ENCODE data around the gene CRADD. TPM values are rescaled to one million over a fixed set of nuclear protein-coding genes. Genes with fewer than 3 reads are reported as not detected.
"Not testable (repeated sequence)": the region's sequence is repeated elsewhere in the genome, so short reads cannot be mapped to it uniquely, and the experiment has no call there.

CRADD gene
- total RNA-seq, 1 donor from 2014 or later = 10.7 TPM

GRCh38 chr12:93880853-93881522 lies 203.8 kb downstream of the CRADD start:
- Mint-ChIP-seq H3K27ac (peak overlapping the region; percentile 78), H3K27me3 (ENCODE audit: low read depth) (peaks cover 4% of the 10 kb centered on the region), H3K9me3 (peaks cover 27% of the 10 kb centered on the region), H3K4me3 (ENCODE audit: low read depth) (peak overlapping the region; percentile 16), H3K36me3 (ENCODE audit: low read depth) (peaks cover 18% of the 10 kb centered on the region), H3K4me1 (ENCODE audit: low read depth) (peaks cover 27% of the 10 kb centered on the region)
- intact Hi-C loops (cut with micrococcal nuclease) = loop anchor here (1.0 to 2.0 kb wide), 5 partner anchors 18 to 310 kb away; no protein-coding TSS in a partner anchor
- peak; percentile 25 for DNase-seq (ENCODE audit: low spot score)

- H3K9me3 Mint-ChIP-seq = peaks cover 15% of the 10 kb centered on the region
- intact Hi-C loops (cut with micrococcal nuclease) = no loop called here
- peaks cover 7% of the 10 kb centered on the region for H3K36me3 Mint-ChIP-seq (ENCODE audit: low read depth)
- H3K4me1 Mint-ChIP-seq (ENCODE audit: low read depth) = peaks cover 37% of the 10 kb centered on the region
- H3K27me3 Mint-ChIP-seq (ENCODE audit: low read depth) = no peaks in the 10 kb centered on the region
- no peak overlapping the region for H3K4me3 Mint-ChIP-seq (ENCODE audit: low read depth)
- H3K27ac Mint-ChIP-seq = no peak overlapping the region
- no peak for DNase-seq (ENCODE audit: low spot score)
These were observed 205.6 kb downstream of the CRADD start for GRCh38 chr12:93882763-93883162.

GRCh38 chr12:93883436-93884154 lies 206.4 kb downstream of the CRADD start:
- peaks cover 37% of the 10 kb centered on the region for H3K4me1 Mint-ChIP-seq (ENCODE audit: low read depth)
- H3K9me3 Mint-ChIP-seq = peaks cover 15% of the 10 kb centered on the region
- no peak overlapping the region for H3K27ac Mint-ChIP-seq
- H3K36me3 Mint-ChIP-seq (ENCODE audit: low read depth) = peaks cover 7% of the 10 kb centered on the region
- H3K4me3 Mint-ChIP-seq (ENCODE audit: low read depth) = no peak overlapping the region
- no peaks in the 10 kb centered on the region for H3K27me3 Mint-ChIP-seq (ENCODE audit: low read depth)
- intact Hi-C loops (cut with micrococcal nuclease) = no loop called here
- no peak for DNase-seq (ENCODE audit: low spot score)

- intact Hi-C loops (cut with micrococcal nuclease) = no loop called here
- no peaks in the 10 kb centered on the region for H3K27me3 Mint-ChIP-seq (ENCODE audit: low read depth)
- H3K4me1 Mint-ChIP-seq (ENCODE audit: low read depth) = peaks cover 32% of the 10 kb centered on the region
- H3K9me3 Mint-ChIP-seq = peaks cover 5% of the 10 kb centered on the region
- H3K36me3 Mint-ChIP-seq (ENCODE audit: low read depth) = peaks cover 4% of the 10 kb centered on the region
- H3K4me3 Mint-ChIP-seq (ENCODE audit: low read depth) = no peak overlapping the region
- no peak overlapping the region for H3K27ac Mint-ChIP-seq
- DNase-seq (ENCODE audit: low spot score) = no peak
These were observed 207.8 kb downstream of the CRADD start for GRCh38 chr12:93884794-93885460.

DNA sequence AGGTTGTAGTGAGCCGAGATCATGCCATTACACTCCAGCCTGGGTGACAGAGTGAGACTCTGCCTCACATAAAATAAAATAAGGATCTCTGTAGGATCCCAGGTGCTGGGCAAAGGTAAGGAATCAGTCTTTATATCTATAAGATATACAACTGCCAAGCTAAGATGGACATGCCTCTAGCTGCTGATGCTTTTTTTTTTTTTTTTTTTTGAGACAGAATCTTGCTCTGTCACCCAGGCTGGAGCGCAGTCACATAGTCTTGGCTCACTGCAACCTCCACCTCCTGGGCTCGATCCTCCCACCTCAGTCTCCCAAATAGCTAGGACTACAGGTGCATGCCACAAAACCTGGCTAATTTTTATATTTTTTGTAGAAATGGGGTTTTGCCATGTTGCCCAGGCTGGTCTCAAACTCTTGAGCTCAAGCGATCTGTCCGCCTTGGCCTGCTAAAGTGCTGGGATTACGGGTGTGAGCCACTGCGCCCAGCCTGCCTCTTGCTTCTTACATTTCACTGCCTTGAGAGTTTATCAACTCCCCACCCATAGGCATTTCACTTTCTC lies 208.9 kb downstream of the CRADD start:
- H3K27me3 Mint-ChIP-seq (ENCODE audit: low read depth) = not testable (repeated sequence)

GRCh38 chr12:93886533-93887511 lies 209.6 kb downstream of the CRADD start:
- Mint-ChIP-seq H3K4me1 (ENCODE audit: low read depth) (peaks cover 16% of the 10 kb centered on the region), H3K27me3 (ENCODE audit: low read depth) (no peaks in the 10 kb centered on the region), H3K4me3 (ENCODE audit: low read depth) (no peak overlapping the region), H3K36me3 (ENCODE audit: low read depth) (no peaks in the 10 kb centered on the region), H3K27ac (no peak overlapping the region), H3K9me3 (no peaks in the 10 kb centered on the region)
- no peak for DNase-seq (ENCODE audit: low spot score)
- intact Hi-C loops (cut with micrococcal nuclease) = no loop called here

More for the DNA sequence above, 208.9 kb downstream of the CRADD start:
- H3K36me3 Mint-ChIP-seq (ENCODE audit: low read depth); intact Hi-C loops (cut with micrococcal nuclease); H3K27ac Mint-ChIP-seq; H3K4me3 Mint-ChIP-seq (ENCODE audit: low read depth); H3K9me3 Mint-ChIP-seq; DNase-seq (ENCODE audit: low spot score): not testable (repeated sequence)
- H3K4me1 Mint-ChIP-seq (ENCODE audit: low read depth) = peaks cover 21% of the 10 kb centered on the region

DNA sequence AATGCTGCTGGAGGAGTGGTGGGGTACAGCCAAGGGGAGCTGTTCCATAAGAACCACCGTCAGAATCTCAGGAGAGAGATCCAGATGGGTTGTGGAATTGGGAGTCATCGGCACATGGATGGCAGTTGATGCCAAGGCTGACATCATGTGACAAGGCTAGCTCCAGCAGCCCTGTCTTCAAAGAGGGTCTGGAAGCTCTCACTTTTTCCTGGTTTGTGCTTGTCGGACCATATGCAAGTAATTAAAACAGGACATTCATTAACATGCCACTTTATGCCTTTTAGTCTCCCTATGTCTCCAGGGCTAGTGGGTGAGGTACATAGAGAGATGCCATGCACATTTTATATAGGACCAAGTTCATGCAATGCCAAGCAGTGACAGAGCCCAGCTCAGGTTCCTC lies 211.8 kb downstream of the CRADD start:
- intact Hi-C loops (cut with micrococcal nuclease) = no loop called here
- Mint-ChIP-seq H3K9me3 (no peaks in the 10 kb centered on the region), H3K27ac (no peak overlapping the region), H3K27me3 (ENCODE audit: low read depth) (peaks cover 1% of the 10 kb centered on the region), H3K36me3 (ENCODE audit: low read depth) (no peaks in the 10 kb centered on the region), H3K4me3 (ENCODE audit: low read depth) (no peak overlapping the region), H3K4me1 (ENCODE audit: low read depth) (peaks cover 18% of the 10 kb centered on the region)
- no peak for DNase-seq (ENCODE audit: low spot score)

DNA sequence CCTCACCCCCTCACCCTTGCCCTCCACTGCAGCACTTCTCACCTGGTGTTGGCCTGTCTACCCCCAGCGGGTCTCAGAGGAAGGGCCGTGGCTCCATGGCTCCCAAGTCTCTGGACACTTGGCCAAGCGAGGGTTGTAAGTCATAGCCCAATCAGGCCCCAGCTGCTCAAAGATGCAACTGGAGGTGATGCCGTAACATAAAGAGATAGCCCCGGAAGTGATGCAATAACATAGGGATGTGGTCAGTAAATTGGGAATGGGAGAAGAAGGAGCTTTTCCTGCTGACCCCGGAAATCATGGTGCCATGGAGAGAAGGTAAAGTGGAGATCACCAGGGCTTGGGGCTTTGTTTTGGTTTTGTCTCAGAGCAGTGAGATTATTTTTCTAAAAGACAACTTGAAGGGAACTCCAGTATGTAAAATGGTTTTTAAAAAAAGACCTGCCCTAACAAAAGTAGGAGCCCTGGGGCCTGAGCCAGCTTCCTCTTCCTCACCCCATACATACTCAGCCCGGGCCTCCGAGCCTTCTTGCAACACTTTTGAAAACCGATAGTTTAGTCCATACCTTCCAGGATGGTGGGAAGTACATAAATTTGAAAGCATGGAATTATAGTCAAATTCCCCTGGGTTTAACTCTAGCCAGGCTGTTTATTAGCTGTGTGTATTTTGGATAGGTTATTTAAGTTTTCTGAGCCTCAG lies 212.5 kb downstream of the CRADD start:
- no peak for DNase-seq (ENCODE audit: low spot score)
- peaks cover 18% of the 10 kb centered on the region for H3K4me1 Mint-ChIP-seq (ENCODE audit: low read depth)
- H3K4me3 Mint-ChIP-seq (ENCODE audit: low read depth) = no peak overlapping the region
- H3K27me3 Mint-ChIP-seq (ENCODE audit: low read depth) = peaks cover 1% of the 10 kb centered on the region
- H3K9me3 Mint-ChIP-seq = no peaks in the 10 kb centered on the region
- no peaks in the 10 kb centered on the region for H3K36me3 Mint-ChIP-seq (ENCODE audit: low read depth)
- no peak overlapping the region for H3K27ac Mint-ChIP-seq
- intact Hi-C loops (cut with micrococcal nuclease) = no loop called here

DNA sequence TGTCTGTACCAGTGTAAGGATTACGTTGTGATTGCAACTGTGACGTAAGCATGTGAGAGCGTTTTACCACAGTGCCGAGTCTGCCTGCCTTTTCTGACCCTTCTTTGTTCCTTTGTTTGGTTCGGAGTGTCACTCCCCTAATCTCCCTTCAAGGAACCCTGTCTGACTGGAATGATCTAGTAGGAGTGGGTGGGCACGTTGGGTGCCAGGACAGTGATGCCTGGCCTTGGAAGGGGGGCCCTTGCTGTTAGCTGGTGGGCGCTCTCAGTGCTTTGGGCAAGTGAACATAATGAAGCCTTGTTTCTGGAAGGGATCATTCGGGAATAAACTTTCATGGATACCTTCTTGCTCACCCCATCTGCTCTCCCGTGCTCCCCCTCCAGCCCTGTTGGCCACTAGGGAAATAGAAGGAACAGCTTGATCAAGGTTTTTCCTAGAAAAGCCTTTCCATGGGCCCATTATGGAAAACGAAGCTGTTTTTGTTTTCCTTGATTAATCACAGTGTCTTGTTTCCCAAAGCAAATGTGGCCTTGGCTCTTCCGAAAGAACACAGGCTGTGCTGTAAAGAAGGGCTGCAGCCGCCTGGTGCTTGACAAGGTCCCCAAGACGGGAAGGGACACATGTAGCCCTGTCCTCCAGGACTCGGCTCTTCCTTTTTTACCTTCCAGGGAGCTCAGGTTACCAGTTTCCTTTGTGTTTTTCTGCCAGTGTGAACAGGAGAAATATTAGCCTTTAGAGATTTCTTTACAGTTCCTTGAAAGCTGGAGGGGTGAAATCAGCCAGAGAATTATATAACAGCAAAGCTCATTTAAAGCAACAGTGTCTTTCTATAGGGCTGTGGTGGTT lies 215.5 kb downstream of the CRADD start:
- peaks cover 1% of the 10 kb centered on the region for H3K27me3 Mint-ChIP-seq (ENCODE audit: low read depth)
- intact Hi-C loops (cut with micrococcal nuclease) = no loop called here

GRCh38 chr12:93894391-93895088 lies 217.4 kb downstream of the CRADD start:
- H3K36me3 Mint-ChIP-seq (ENCODE audit: low read depth) = peaks cover 12% of the 10 kb centered on the region
- H3K4me3 Mint-ChIP-seq (ENCODE audit: low read depth) = no peak overlapping the region
- no peak for DNase-seq (ENCODE audit: low spot score)
- H3K27ac Mint-ChIP-seq = no peak overlapping the region
- H3K9me3 Mint-ChIP-seq = no peaks in the 10 kb centered on the region
- peaks cover 34% of the 10 kb centered on the region for H3K4me1 Mint-ChIP-seq (ENCODE audit: low read depth)
- intact Hi-C loops (cut with micrococcal nuclease) = loop anchor here (5.0 kb wide), 1 partner anchor 37 kb away; no protein-coding TSS in a partner anchor
- peaks cover 1% of the 10 kb centered on the region for H3K27me3 Mint-ChIP-seq (ENCODE audit: low read depth)

More for the DNA sequence above, 215.5 kb downstream of the CRADD start:
- Mint-ChIP-seq H3K4me3 (ENCODE audit: low read depth) (no peak overlapping the region), H3K9me3 (no peaks in the 10 kb centered on the region), H3K4me1 (ENCODE audit: low read depth) (peaks cover 17% of the 10 kb centered on the region), H3K36me3 (ENCODE audit: low read depth) (peaks cover 8% of the 10 kb centered on the region), H3K27ac (no peak overlapping the region)
- no peak for DNase-seq (ENCODE audit: low spot score)
